H9 (cell line): Measurements from ENCODE around the gene ST6GALNAC2. TPM values are rescaled to one million over a fixed set of nuclear protein-coding genes. Genes with fewer than 3 reads are reported as not detected.
"Not testable (repeated sequence)": the region's sequence is repeated elsewhere in the genome, so short reads cannot be mapped to it uniquely, and the experiment has no call there.

Experiments
- DNase-seq: peaks from one replicate; pipeline ENCODE4 v3.0.0-alpha.2; 2017
- H2AFZ ChIP-seq: one replicate; pipeline ENCODE4 v1.6.1; 2013; ENCODE audit warnings: mild to moderate bottlenecking, low read length, control low read depth, moderate library complexity
- H2AK5ac ChIP-seq: 2 replicates; pipeline ENCODE4 v1.6.1; 2013; ENCODE audit warnings: low read length, control low read depth, mixed read lengths; ENCODE audit not compliant: insufficient read length
- H2BK120ac ChIP-seq: one replicate; pipeline ENCODE4 v1.6.1; 2013; ENCODE audit warnings: low read depth, mild to moderate bottlenecking, low read length, control low read depth, inconsistent platforms; ENCODE audit not compliant: poor library complexity, severe bottlenecking
- H2BK12ac ChIP-seq: 2 replicates; pipeline ENCODE4 v1.6.1; 2013; ENCODE audit warnings: low read length, control low read depth, mixed read lengths, low read depth; ENCODE audit not compliant: insufficient read length
- H2BK15ac ChIP-seq: 2 replicates; pipeline ENCODE4 v1.6.1; 2013; ENCODE audit warnings: low read depth, low read length, control low read depth
- H2BK20ac ChIP-seq: one replicate; pipeline ENCODE4 v1.6.1; 2013; ENCODE audit warnings: low read depth, mild to moderate bottlenecking, low read length, control low read depth, inconsistent platforms; ENCODE audit not compliant: poor library complexity, severe bottlenecking
- H2BK5ac ChIP-seq: 2 replicates; pipeline ENCODE4 v1.6.1; 2013; ENCODE audit warnings: low read length, control low read depth, mixed read lengths; ENCODE audit not compliant: insufficient read length
- H3K14ac ChIP-seq: 2 replicates; pipeline ENCODE4 v1.6.1; 2013; ENCODE audit warnings: low read length, control low read depth; ENCODE audit not compliant: insufficient read depth
- H3K18ac ChIP-seq: 2 replicates; pipeline ENCODE4 v1.6.1; 2013; ENCODE audit warnings: low read depth, mild to moderate bottlenecking, mixed read lengths, low read length, control low read depth; ENCODE audit not compliant: insufficient read length
- H3K23ac ChIP-seq: 2 replicates; pipeline ENCODE4 v1.6.1; 2013; ENCODE audit warnings: low read length, control low read depth, mixed read lengths, low read depth; ENCODE audit not compliant: insufficient read length
- H3K23me2 ChIP-seq: 2 replicates; pipeline ENCODE4 v1.6.1; 2013; ENCODE audit warnings: low read depth, mild to moderate bottlenecking, mixed read lengths, low read length, control low read depth; ENCODE audit not compliant: insufficient read length, poor library complexity, severe bottlenecking
- H3K27ac ChIP-seq: 2 replicates; pipeline ENCODE4 v1.5.1; 2013; ENCODE audit warnings: low read length, control low read depth, mixed read lengths, low read depth; ENCODE audit not compliant: insufficient read length
- H3K27me3 ChIP-seq: 2 replicates; pipeline ENCODE4 v1.6.1; 2013; ENCODE audit warnings: low read length, control low read depth, inconsistent platforms; ENCODE audit not compliant: insufficient read depth
- H3K4ac ChIP-seq: 2 replicates; pipeline ENCODE4 v1.6.1; 2013; ENCODE audit warnings: low read depth, mild to moderate bottlenecking, control low read depth, inconsistent platforms, low read length, moderate library complexity
- H3K4me1 ChIP-seq: 2 replicates; pipeline ENCODE4 v1.6.1; 2013; ENCODE audit warnings: low read length, control low read depth, inconsistent platforms; ENCODE audit not compliant: insufficient read depth
- H3K4me2 ChIP-seq: 2 replicates; pipeline ENCODE4 v1.6.1; 2013; ENCODE audit warnings: low read length, control low read depth, mixed read lengths; ENCODE audit not compliant: insufficient read length, insufficient read depth
- H3K56ac ChIP-seq: 2 replicates; pipeline ENCODE4 v1.6.1; 2013; ENCODE audit warnings: low read depth, mild to moderate bottlenecking, mixed read lengths, low read length, control low read depth; ENCODE audit not compliant: insufficient read length
- H3K79me1 ChIP-seq: 2 replicates; pipeline ENCODE4 v1.6.1; 2013; ENCODE audit warnings: low read depth, mild to moderate bottlenecking, moderate library complexity, low read length, control low read depth, inconsistent platforms; ENCODE audit not compliant: insufficient read depth, poor library complexity, severe bottlenecking
- H3K79me2 ChIP-seq: 2 replicates; pipeline ENCODE4 v1.6.1; 2013; ENCODE audit warnings: low read length, control low read depth, inconsistent platforms; ENCODE audit not compliant: insufficient read depth
- H3K9ac ChIP-seq: 2 replicates; pipeline ENCODE4 v1.6.1; 2013; ENCODE audit warnings: low read length, control low read depth, mixed read lengths; ENCODE audit not compliant: insufficient read length; ENCODE audit errors: extremely low read depth
- H3K9me3 ChIP-seq: one replicate; pipeline ENCODE4 v1.6.1; 2013; ENCODE audit warnings: low read depth, low read length, inconsistent platforms; ENCODE audit not compliant: control insufficient read depth
- H3T11ph ChIP-seq: one replicate; pipeline ENCODE4 v1.6.1; 2013; ENCODE audit warnings: mild to moderate bottlenecking, low read length, control low read depth, inconsistent platforms
- H4K20me1 ChIP-seq: one replicate; pipeline ENCODE4 v1.6.1; 2013; ENCODE audit not compliant: control insufficient read depth, insufficient read length, insufficient read depth
- H4K5ac ChIP-seq: 2 replicates; pipeline ENCODE4 v1.6.1; 2013; ENCODE audit warnings: low read depth, mild to moderate bottlenecking, mixed read lengths, low read length, control low read depth; ENCODE audit not compliant: insufficient read length
- H4K8ac ChIP-seq: replicated peaks from 2 replicates; pipeline ENCODE4 v1.6.1; 2013; ENCODE audit warnings: low read length, control low read depth, mixed read lengths, low read depth; ENCODE audit not compliant: insufficient read length
- H4K91ac ChIP-seq: 2 replicates; pipeline ENCODE4 v1.6.1; 2013; ENCODE audit warnings: low read depth, mild to moderate bottlenecking, moderate library complexity, mixed read lengths, low read length, control low read depth; ENCODE audit not compliant: insufficient read length
- H3K27ac Mint-ChIP-seq, 3 experiments: 2 replicates in 2 of 3; 3 replicates in 1 of 3; pipeline ENCODE4 v1.8.0; 2020 to 2021; ENCODE audit warnings: mixed read lengths in 3 of 3, mild to moderate bottlenecking in 1 of 3, moderate library complexity in 1 of 3
- H3K27me3 Mint-ChIP-seq: 2 replicates; pipeline ENCODE4 v1.8.0; 2021; ENCODE audit warnings: low read depth, mild to moderate bottlenecking, moderate library complexity, mixed read lengths
- H3K36me3 Mint-ChIP-seq, 3 experiments: 2 replicates in 2 of 3; 3 replicates in 1 of 3; pipeline ENCODE4 v1.8.0; 2020 to 2021; ENCODE audit warnings: low read depth in 3 of 3, mixed read lengths in 3 of 3; ENCODE audit not compliant: insufficient read depth in 1 of 3
- H3K4me1 Mint-ChIP-seq, 2 experiments: 2 replicates each; pipeline ENCODE4 v1.8.0; 2020; ENCODE audit warnings: mixed read lengths in 2 of 2
- H3K4me3 Mint-ChIP-seq, 2 experiments: 2 replicates in 1 of 2; 3 replicates in 1 of 2; pipeline ENCODE4 v1.8.0; 2020 to 2021; ENCODE audit warnings: mild to moderate bottlenecking in 2 of 2, mixed read lengths in 2 of 2, moderate library complexity in 1 of 2
- H3K9me3 Mint-ChIP-seq, 2 experiments: 2 replicates in 1 of 2; 3 replicates in 1 of 2; pipeline ENCODE4 v1.8.0; 2020; ENCODE audit warnings: mild to moderate bottlenecking in 2 of 2, mixed read lengths in 2 of 2, moderate library complexity in 1 of 2
- WGBS: extraction: QIAGEN DNeasy Blood & Tissue Kit; methylation state at CpG from one replicate; pipeline ENCODE4 v1.1.7; 2013; ENCODE audit warnings: missing lambda C conversion rate, low lambda C conversion rate, mixed read lengths; ENCODE audit not compliant: insufficient read length; ENCODE audit errors: extremely low coverage; 5-methylcytosine and 5-hydroxymethylcytosine counted together
- total RNA-seq: library from RNA; stranded (reverse); gene quantifications from 2 replicates; pipeline ENCODE4 v1.2.1, GENCODE V29; 2021

ST6GALNAC2 gene
- total RNA-seq, 1 experiment from 2014 or later: 0.46 TPM

DNA sequence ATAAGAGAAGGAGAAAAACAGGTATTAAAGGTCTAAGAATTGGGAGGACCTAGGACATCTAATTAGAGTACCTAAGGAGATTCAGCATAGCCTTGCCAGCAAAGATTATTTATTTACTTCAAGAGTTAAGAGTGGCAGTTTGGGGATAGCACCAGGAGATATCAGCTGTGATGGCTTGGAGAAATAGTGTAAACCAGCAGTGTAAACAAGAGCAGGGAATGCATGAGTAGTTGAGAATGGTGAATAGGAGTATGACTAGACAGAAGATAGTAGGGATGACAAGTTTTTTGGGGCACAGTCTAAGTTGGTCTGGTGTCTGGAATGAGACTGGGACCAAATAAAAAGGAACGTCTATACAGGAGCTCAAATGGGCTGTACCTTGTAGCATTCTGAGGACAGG, 21.0 kb upstream of the ST6GALNAC2 start:
- not testable (repeated sequence) for H3K27ac Mint-ChIP-seq, H2BK12ac ChIP-seq, H2BK120ac ChIP-seq, H3K18ac ChIP-seq, H3K14ac ChIP-seq, H2BK15ac ChIP-seq, H2AFZ ChIP-seq, H3K4me2 ChIP-seq, H3K4me1 ChIP-seq, H3K23ac ChIP-seq, H3K79me1 ChIP-seq, H3K9ac ChIP-seq, H3K4ac ChIP-seq, H4K91ac ChIP-seq, H4K5ac ChIP-seq, H2BK5ac ChIP-seq, H2BK20ac ChIP-seq, H3K4me3 Mint-ChIP-seq, H3K23me2 ChIP-seq, H4K8ac ChIP-seq, H3K27me3 ChIP-seq, H2AK5ac ChIP-seq, H4K20me1 ChIP-seq, H3K9me3 ChIP-seq, H3K56ac ChIP-seq, H3K79me2 ChIP-seq, DNase-seq, H3T11ph ChIP-seq, H3K27ac ChIP-seq
- Mint-ChIP-seq H3K36me3 (peaks cover 11 to 27% (median 17%) of the 10 kb centered on the region in 3 experiments), H3K4me1 (peaks cover 8 to 19% of the 10 kb centered on the region in 2 experiments), H3K27me3 (peaks cover 13% of the 10 kb centered on the region), H3K9me3 (peaks cover 17 to 25% of the 10 kb centered on the region in 2 experiments)
- no CpG with 5 or more reads among the region's 1 CpG for WGBS
